DMS114 treated with DMSO at 0.1 percent for 48 hours (cell line): ENCODE measurements around the gene SOX13.
"Not testable (repeated sequence)": the region's sequence is repeated elsewhere in the genome, so short reads cannot be mapped to it uniquely, and the experiment has no call there.

ENCODE experiments used
- DNase-seq: peaks from one replicate; lab custom pipeline; 2025; ENCODE audit not compliant: unreplicated experiment; lab: John Stamatoyannopoulos, UW

The SOX13 gene

GRCh38 chr1:204085876-204086275 lies 13.0 kb downstream of the SOX13 start:
- DNase-seq: no peak

DNA sequence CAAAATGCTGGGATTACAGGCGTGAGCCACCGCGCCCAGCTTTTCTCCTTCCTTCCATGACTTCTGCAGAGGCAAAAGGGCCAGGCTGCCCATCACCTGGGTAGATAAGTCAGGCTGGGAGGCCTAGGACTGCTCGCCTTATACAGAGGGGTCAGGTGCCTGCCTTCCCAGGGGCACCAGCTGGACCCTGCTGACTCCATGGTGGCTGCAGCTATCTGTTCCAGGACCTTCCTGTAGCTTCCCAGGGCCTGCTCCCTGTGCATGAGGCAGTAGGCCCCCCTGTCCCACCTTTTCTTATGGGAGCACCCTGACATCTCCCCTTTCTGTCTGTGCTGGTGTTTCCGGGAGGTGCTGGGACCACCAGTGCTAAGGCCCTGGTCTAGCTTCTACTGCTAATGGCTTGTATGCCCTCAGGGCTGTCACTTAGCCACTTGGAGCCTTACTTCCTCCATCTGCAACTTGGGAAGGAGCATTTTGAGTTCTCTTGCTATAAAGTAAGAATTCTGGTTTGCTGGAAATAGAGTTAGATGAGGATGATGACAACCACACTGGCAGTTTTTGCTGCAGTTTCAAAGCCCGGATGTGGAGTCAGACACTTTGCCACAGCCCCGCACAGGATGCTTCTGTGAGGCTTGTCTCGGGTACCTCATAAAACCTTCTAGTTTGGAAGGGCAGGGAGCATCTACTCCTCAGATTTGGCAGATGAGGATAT lies 14.4 kb downstream of the SOX13 start:
- no peak for DNase-seq

- no peak for DNase-seq
Observed at GRCh38 chr1:204087893-204088528, 15.1 kb downstream of the SOX13 start.

DNA sequence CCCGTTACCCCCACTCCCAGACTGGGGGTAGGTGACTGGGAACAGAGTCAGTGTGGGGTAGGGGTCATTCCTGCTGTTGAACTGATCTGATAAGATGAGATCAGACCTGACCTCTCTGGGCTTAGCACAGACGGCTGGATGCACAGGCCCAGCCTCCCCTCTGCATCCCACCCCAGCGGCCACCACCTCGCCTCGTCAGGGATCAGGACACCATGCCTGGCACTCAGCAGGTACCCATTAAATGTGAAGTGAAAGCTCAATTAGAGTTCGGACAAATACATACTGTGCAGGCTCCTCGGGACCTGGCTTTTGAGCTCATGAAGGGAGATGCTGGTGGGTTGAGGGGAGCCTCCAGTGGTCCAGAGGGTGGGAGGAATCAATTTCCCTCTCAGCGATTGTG lies 15.7 kb downstream of the SOX13 start:
- DNase-seq: no peak

- no peak for DNase-seq
Observed at GRCh38 chr1:204089044-204089751, 16.3 kb downstream of the SOX13 start.

DNA sequence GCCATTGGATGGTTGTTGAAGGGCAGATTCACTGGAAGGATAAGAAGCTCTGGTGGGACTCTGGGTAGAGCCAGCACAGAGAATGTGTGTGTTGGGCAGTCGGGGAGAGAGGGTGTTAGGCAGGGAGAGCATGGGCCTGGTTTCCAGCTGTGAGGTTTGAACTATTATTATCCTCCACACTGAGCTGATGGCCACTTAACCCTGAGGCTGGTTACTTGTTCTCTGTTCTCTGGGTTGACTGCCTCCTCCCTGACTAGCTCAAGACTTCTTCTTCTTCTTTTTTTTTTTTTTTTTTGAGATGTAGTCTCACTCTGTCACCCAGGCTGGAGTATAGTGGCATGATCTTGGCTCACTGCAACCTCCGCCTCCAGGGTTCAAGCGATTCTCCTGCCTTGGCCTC lies 17.2 kb downstream of the SOX13 start:
- DNase-seq: not testable (repeated sequence)

DNA sequence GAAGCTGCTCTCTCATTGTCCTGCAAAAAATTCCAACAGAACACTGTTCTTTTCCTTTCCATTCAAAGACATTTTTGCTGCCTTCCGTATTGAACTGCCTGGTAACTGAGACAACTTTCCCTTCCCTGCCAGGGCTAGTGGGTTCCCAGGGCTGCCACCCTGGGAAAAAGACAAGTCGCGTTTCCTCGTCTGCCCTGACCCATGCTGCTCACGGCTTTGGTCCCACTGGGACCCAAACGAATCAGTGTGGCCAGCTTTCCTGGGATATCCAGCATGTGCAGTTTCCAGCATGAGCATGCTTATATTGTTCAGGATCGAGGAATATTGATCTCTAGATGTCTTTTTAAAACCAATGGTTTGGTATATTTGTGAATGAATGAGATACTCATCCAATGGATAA lies 18.2 kb downstream of the SOX13 start:
- DNase-seq: no peak

GRCh38 chr1:204091787-204092312 lies 18.9 kb downstream of the SOX13 start:
- DNase-seq: no peak

DNA sequence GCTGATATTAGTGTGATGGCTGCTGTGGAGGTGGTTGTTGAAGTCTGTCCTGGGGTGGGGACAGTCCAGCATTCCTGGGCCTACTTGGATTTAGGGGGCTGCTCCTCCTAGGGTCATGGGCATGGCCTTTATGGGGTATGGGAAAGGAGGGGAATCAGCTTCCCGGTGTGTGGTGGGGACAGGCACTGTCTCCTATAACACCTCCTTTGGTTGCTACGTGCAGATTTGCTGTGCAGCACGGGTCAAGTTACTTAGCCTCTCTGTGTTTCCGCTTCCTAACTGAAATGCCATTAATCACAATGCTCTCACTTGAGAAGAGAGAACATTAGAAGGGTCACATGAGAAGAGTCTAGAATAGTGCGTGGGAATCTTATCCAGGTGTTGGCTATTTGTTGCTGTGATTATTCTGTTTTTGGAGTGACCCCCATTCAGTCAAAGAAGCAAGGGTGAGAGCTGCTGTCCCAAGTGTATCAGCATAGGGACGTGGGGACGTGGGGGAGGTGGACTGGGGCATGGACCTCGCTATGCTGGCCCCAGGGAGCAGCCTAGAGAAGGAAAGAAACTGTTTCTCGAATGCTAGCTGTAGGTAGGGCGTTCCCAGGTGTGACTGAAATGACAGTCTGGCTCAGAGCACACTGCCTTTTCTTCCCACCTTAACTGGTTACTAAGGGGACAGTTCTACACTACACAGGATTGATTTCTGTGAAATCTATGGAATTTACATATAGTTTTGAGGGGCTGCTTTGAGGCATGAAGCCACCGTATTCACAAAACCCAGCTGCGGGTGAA lies 19.9 kb downstream of the SOX13 start:
- no peak for DNase-seq

DNA sequence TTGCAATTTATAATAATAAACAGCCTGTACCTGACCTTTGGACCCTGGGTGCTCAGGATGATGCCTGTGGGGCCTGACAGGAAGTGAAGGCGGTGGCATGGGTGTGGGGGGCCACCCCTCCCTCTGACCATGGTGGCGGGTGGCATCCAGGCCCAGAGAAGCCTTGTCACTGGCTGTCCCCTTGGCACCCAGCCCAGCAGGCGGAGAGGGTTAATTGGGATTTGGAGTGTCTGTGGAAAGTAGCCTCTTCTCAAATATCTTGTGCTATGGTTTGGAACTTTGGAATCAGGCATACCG lies 20.5 kb downstream of the SOX13 start:
- no peak for DNase-seq

GRCh38 chr1:204093781-204094180 lies 20.9 kb downstream of the SOX13 start:
- no peak for DNase-seq

GRCh38 chr1:204094313-204094729 lies 21.4 kb downstream of the SOX13 start:
- no peak for DNase-seq

DNA sequence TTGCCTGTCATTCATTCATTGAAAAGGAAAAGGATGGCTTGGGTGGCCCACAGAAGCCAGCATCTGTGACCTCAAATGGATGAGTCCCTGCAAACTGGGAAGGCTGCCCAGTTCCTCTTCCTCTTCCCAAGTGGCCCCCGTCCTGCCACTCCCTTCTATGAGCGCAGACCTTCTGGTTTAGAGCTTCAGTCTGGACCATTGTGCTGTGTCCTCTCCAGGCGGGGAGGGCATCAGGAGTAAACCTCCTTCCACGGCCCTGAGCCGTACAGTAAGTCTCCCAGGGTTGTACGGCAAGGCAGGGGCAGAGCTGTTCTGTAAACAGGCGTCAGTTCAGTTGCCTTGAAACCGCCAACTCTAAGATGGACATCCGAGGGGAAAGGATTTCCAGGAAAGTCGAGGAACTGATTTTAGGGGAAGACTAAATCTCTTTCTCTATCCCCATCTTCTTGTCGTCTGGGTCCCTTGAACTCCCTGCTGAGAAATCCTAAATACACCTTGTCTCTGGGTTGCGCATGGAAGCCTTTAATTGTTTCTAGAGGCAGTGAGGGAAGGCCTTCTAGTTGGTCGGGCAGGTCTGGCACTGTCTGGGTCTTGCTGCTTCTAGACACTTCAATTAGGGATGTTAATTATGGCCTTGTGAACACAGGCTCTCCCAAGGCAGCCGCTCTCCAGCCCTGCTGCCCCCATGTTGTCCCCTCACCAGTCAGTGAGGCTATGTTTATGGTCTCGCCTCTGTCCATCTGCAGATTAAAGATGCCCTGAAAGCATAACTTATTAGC lies 22.1 kb downstream of the SOX13 start:
- no peak for DNase-seq

DNA sequence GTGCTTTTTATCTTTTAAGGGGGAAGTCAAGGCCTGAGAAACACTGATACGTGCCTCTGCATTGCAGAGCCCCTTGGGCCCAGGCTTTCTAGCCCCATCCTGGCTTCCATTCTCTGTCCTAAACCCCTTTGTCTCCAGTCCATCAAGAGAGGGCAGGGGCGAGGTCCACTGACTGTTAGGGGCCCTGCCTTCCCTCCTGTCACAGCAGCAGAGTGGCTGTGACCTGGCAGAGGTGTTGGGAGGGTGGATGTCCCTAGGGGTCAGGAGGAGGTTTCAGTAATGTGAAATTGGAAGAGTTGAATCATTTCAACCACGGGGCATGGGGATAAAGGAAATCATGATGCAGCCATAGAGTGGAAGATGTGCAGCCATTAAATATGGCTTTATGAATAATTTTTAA lies 24.0 kb downstream of the SOX13 start:
- no peak for DNase-seq

- DNase-seq: no peak
Observed at GRCh38 chr1:204098683-204099082, 25.8 kb downstream of the SOX13 start.

DNA sequence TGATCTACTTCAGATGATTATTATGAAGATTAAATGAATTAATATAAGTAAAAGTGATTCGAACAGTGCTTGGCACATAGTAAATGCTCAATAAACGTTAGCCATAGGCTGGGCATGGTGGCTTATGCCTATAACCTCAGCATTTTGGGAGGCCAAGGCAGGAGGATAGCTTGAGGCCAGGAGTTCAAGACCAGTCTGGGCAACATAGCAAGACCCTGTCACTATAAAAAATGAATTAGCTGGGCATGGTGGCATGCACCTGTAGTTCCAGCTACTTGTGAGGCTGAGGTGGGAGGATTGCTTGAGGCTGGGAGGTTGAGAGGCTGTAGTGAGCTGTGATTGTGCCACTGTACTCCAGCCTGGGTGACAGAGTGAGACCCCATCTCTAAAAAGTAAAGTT lies 26.8 kb downstream of the SOX13 start:
- not testable (repeated sequence) for DNase-seq

GRCh38 chr1:204102029-204102611 lies 29.2 kb downstream of the SOX13 start:
- no peak for DNase-seq

DNA sequence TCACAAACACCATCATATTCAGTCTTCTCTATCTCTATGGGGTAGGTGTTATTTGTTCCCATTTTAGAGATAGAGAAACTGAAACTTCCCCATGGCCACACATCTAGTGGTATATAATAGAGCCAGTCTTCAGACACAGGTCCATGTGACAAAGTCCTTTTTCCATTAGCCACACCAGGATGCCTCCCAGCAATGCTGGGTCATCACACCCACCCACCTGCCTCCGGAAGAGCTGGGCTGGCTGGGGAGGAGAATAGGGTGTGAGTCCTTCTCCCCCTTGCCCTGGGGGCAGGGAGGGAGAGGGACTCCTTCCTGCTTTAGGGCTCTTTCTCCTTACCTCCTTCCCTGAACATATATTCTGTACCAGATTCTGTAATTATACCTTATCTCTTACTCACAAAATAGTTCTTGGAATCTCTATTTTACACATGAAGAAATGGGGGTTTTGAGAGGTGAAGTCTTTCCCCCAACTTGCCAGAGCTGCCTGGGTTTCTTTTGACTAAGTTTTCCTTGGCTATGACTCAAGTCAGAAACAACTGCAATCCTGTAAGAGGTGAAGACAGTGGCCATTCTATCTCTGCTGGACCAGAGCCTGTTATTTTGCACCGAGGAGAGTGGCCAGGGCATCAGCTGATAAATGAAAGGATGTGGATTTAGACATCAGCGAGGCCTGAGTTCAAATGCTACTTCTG lies 30.0 kb downstream of the SOX13 start:
- no peak for DNase-seq

- no peak for DNase-seq
Observed at GRCh38 chr1:204103431-204103741, 30.5 kb downstream of the SOX13 start.
